GM13977 (cell line): ENCODE data around the gene CACNA2D3.

Experiments used
- DNase-seq: peaks from one replicate; pipeline ENCODE4 v3.0.0; 2012; ENCODE audit warnings: low spot score
- in situ Hi-C: fragments of 300-500 bp; cut with MboI; formaldehyde crosslinking; loops from one replicate; pipeline ENCODE4 v1.12.0; 2022; ENCODE audit warnings: low sequenced_read_pairs, low pct_unique_long_range_greater_than_20kb, mixed read lengths, inconsistent platforms; ENCODE audit not compliant: unreplicated experiment
- TF ChIP-seq, protein P1 (sequence below): IDR thresholded peaks from 2 replicates; pipeline ENCODE4 v1.5.1; 2012; ENCODE audit warnings: mild to moderate bottlenecking, control low read depth; ENCODE audit not compliant: insufficient read depth; ENCODE audit errors: extremely low read depth, missing control alignments

The CACNA2D3 gene

DNA sequence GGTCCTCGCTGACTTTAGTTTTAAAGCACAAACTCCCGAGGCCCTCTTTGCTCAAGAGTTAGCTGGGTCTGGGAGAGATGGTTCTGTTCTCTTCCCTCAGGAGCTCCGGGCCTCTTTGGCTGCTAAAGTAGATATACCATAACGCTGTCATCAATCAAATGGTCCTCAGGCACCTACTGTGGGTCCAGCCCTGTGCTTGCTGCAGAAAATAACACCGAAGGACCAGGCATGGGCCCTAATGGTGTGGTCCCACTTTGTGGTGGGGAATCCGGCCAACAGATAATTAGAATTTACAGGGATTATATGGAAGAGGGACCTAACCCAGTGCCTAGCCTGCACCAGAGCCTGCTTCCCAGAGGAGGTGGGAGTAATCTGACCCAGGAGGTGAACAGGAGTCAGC lies 458.1 kb downstream of the CACNA2D3 start:
- TF ChIP-seq, protein P1, sequence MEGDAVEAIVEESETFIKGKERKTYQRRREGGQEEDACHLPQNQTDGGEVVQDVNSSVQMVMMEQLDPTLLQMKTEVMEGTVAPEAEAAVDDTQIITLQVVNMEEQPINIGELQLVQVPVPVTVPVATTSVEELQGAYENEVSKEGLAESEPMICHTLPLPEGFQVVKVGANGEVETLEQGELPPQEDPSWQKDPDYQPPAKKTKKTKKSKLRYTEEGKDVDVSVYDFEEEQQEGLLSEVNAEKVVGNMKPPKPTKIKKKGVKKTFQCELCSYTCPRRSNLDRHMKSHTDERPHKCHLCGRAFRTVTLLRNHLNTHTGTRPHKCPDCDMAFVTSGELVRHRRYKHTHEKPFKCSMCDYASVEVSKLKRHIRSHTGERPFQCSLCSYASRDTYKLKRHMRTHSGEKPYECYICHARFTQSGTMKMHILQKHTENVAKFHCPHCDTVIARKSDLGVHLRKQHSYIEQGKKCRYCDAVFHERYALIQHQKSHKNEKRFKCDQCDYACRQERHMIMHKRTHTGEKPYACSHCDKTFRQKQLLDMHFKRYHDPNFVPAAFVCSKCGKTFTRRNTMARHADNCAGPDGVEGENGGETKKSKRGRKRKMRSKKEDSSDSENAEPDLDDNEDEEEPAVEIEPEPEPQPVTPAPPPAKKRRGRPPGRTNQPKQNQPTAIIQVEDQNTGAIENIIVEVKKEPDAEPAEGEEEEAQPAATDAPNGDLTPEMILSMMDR, result no peak
- in situ Hi-C loops, result no loop called here
- DNase-seq, result no peak

DNA sequence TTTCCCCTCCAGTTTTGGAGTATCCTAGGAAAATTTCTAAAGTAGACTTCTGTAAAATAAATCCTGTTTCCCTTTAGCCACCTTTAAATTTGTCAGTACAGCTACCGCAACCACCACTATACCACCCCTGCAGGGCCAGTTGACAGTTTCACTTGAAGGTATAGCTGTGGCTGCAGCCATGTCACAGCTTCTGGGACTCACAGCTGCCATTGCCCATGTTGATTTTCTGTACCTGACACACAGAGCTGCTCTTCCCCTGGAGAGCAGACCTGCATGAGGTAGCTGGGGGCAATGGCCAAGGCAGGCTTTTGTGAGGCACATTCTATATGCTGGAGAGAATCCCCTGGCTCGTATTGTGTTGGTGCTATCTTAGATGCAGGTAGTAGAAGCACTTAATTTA lies 460.1 kb downstream of the CACNA2D3 start:
- DNase-seq, result no peak
- TF ChIP-seq, protein P1, result no peak

DNA sequence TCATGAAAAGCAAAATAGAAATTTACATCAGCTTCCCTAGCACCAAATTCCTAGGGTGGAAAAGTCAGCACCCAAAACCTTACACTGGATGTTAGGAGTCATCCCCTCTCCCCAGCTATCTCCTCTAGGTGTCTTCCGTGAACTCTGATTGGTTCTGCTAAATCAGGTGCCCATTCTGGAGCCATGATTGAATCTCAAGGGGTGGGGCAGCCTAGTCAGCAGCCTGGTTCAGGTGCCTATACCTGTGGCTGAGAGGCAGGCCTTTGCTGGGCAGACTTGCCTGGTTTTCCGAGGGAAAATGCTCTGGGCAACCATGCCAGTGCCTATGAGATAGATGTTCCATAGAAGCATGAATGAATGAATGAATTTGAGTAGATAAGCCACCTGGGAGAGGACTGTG lies 468.8 kb downstream of the CACNA2D3 start:
- DNase-seq, result no peak
- TF ChIP-seq, protein P1, result no peak
- in situ Hi-C loops, result no loop called here

More for the DNA sequence above, 460.1 kb downstream of the CACNA2D3 start:
- in situ Hi-C loops, result no loop called here

DNA sequence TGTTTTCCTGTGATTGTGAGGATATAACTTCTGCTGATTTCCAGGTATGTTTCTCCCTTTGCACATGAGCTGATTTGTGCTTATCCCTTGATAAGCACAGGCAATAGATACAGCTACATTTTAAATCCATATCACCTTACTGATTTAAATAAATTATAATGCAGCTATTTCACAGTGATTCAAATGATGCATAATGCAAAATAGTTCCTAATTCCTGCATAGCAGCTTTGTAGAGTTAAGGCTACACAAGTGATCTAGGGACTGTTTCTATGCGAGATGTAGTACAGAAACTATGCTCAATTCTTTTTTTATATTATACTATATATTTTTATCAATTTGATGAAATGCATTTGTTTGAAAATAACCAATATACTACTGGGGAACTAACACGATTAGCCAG lies 471.3 kb downstream of the CACNA2D3 start:
- no peak for DNase-seq
- TF ChIP-seq, protein P1, result no peak
- in situ Hi-C loops, result no loop called here

DNA sequence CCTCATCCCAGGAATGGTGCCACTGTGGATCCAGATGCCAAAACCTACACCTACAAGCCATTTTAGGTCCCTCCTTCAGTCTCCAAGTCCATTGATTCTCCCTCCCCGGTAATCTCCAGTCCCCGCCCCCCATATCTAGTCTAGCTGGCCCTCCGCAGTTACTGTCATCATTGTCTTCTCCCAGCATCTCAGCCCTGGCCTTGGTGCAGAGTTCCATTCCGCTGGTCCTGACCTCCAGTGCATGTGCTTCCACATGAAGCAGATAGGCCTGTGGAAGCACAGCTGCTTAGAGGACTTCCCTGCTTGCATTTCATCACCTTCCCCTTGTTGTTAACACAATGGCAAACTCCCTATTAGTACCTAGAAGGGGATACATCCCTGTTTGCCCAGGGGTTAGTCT lies 473.7 kb downstream of the CACNA2D3 start:
- in situ Hi-C loops, result no loop called here

DNA sequence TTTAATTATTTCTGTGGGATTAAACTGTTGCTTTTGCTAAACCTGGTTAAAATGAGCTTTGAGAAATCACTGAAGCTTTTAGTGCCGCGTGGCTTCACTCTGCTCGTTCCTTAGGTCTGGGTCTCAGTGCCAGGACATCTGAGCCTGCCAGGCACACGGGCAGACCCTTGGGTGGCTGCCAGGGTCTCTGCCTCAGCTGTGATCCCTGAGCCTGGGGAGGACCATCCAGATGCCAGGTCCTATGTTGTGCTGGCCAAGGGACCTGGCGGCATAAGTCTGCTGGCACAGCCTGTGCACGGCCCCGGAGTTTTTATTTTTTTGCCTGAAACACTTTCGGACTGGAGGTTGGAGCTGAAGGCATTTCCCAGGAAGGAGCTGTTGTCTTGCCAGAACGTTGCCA lies 477.4 kb downstream of the CACNA2D3 start:
- in situ Hi-C loops, result no loop called here
- no peak for DNase-seq
- TF ChIP-seq, protein P1, result no peak

More for the DNA sequence above, 473.7 kb downstream of the CACNA2D3 start:
- DNase-seq, result no peak
- TF ChIP-seq, protein P1, result no peak

DNA sequence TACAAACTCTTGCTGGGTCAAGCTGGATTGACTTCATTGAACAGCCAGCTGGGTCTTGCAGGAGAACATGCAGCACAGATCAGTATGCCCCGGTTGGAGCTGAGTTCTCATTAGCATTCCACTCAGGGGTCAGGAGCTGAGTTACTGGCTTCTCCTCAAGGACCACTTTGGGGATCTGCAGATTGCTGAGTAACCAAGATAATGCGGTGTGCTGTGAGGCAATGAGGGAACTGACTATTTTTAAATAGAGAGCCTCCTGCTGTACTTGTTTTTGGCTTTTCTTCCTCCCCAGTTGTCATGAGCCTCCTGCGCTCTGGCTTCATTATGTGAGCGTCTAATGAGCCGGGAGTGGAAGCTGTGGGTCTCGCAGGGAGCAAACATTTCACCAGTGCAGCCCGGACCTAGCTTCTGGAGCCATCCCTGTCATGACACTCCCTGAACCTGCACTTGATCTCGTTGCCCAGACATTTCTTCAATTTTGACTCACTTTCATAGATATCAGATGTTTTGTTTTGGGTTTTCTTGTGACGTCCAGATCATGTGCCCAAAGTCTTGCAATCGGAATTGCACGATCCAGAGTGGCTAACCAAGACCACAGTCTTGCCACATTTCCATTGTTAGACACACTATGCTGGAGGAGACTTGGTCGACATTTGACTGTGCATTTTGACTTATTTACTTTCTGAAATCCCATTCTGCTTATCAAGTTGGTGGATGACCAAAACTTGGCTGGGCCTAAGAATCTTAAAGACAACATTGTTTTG lies 478.3 kb downstream of the CACNA2D3 start:
- DNase-seq, result no peak
- in situ Hi-C loops, result no loop called here
- TF ChIP-seq, protein P1, result no peak
